H1 (cell line): Measurements from ENCODE around the gene MRI1. TPM values are rescaled to one million over a fixed set of nuclear protein-coding genes. Genes with fewer than 3 reads are reported as not detected.

ENCODE experiments used
- CBX8 ChIP-seq: fragments of 300-800, 300-1000 bp; sonication (generic); IDR thresholded peaks from 2 replicates; pipeline ENCODE4 v1.7.1; 2016; ENCODE audit warnings: low read depth, low read length, borderline replicate concordance
- POLR2AphosphoS5 ChIP-seq: IDR thresholded peaks from 2 replicates; pipeline ENCODE4 v1.6.1; 2011; ENCODE audit warnings: low read depth, low read length
- TAF7 ChIP-seq: optimal IDR thresholded peaks from 2 replicates; pipeline ENCODE3; 2011; ENCODE audit warnings: low read depth, mild to moderate bottlenecking, inconsistent platforms, low read length, moderate library complexity, borderline replicate concordance
- TBP ChIP-seq: IDR thresholded peaks from 2 replicates; pipeline ENCODE4 v1.6.1; 2011; ENCODE audit warnings: low read depth, low read length, improper control_type of control experiment
- ZNF274 ChIP-seq: IDR thresholded peaks from 2 replicates; pipeline ENCODE4 v1.7.0; 2012; ENCODE audit warnings: low read length, borderline replicate concordance; ENCODE audit errors: extremely low read depth
- polyA plus RNA-seq, 7 experiments: library from polyadenylated mRNA; depleted of rRNA in 3 of 7; stranded (reverse) in 5 of 7; unstranded in 2 of 7; fragments of >200 nt in 5 of 7; fragments of 200-250 nt in 2 of 7; gene quantifications; 1 replicate in 5 of 7; 2 replicates in 1 of 7; 4 replicates in 1 of 7; pipeline versions ENCODE4 v1.2.1 to v1.2.3, GENCODE V29; 2011 to 2013; ENCODE audit warnings: missing spikeins in 2 of 7, mixed read lengths in 2 of 7
- total RNA-seq: library from RNA; stranded (reverse); fragmentation: NEBNext Ultra II Directional; extraction: Animal tissue kit (Norgen Biotek cat#: 25700); gene quantifications from 2 replicates; pipeline ENCODE4 v1.2.1, GENCODE V29; 2021
- TF ChIP-seq, protein P1 (sequence below): fragments of 300-600 bp; sonication (generic); IDR thresholded peaks from 2 replicates; pipeline ENCODE4 v1.7.1; 2012; ENCODE audit warnings: low read length, moderate library complexity, mild to moderate bottlenecking, inconsistent platforms; ENCODE audit not compliant: insufficient replicate concordance
- TF ChIP-seq, protein P2 (sequence below): IDR thresholded peaks from 2 replicates; pipeline ENCODE4 v1.6.1; 2011; ENCODE audit warnings: low read length, improper control_type of control experiment

The MRI1 gene
- total and polyA plus RNA-seq, 2 of the 8 experiments (the other 6 are each of a cell fraction or from before 2014, with no cell fraction given): 24.5 to 29.5 TPM

DNA sequence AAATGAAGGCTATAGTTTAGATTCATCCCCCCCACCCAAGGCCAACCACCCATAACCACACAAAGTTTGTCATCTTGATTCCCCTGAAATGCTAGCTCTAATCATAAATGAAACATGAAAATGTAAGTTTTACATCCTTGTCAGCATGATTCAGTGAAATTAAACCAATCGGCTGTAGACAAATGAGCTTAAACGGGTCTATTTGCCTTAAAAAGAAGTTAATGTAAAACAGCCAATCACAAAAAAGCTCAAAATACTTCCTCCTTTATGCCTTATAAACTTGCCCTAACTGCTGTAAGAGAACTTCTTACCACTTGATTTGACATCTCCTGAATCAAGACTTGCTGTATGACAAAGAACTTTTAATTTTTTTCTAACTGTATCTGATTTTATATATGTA, 34.5 kb upstream of the MRI1 start (continued):
- TF ChIP-seq, protein P1, sequence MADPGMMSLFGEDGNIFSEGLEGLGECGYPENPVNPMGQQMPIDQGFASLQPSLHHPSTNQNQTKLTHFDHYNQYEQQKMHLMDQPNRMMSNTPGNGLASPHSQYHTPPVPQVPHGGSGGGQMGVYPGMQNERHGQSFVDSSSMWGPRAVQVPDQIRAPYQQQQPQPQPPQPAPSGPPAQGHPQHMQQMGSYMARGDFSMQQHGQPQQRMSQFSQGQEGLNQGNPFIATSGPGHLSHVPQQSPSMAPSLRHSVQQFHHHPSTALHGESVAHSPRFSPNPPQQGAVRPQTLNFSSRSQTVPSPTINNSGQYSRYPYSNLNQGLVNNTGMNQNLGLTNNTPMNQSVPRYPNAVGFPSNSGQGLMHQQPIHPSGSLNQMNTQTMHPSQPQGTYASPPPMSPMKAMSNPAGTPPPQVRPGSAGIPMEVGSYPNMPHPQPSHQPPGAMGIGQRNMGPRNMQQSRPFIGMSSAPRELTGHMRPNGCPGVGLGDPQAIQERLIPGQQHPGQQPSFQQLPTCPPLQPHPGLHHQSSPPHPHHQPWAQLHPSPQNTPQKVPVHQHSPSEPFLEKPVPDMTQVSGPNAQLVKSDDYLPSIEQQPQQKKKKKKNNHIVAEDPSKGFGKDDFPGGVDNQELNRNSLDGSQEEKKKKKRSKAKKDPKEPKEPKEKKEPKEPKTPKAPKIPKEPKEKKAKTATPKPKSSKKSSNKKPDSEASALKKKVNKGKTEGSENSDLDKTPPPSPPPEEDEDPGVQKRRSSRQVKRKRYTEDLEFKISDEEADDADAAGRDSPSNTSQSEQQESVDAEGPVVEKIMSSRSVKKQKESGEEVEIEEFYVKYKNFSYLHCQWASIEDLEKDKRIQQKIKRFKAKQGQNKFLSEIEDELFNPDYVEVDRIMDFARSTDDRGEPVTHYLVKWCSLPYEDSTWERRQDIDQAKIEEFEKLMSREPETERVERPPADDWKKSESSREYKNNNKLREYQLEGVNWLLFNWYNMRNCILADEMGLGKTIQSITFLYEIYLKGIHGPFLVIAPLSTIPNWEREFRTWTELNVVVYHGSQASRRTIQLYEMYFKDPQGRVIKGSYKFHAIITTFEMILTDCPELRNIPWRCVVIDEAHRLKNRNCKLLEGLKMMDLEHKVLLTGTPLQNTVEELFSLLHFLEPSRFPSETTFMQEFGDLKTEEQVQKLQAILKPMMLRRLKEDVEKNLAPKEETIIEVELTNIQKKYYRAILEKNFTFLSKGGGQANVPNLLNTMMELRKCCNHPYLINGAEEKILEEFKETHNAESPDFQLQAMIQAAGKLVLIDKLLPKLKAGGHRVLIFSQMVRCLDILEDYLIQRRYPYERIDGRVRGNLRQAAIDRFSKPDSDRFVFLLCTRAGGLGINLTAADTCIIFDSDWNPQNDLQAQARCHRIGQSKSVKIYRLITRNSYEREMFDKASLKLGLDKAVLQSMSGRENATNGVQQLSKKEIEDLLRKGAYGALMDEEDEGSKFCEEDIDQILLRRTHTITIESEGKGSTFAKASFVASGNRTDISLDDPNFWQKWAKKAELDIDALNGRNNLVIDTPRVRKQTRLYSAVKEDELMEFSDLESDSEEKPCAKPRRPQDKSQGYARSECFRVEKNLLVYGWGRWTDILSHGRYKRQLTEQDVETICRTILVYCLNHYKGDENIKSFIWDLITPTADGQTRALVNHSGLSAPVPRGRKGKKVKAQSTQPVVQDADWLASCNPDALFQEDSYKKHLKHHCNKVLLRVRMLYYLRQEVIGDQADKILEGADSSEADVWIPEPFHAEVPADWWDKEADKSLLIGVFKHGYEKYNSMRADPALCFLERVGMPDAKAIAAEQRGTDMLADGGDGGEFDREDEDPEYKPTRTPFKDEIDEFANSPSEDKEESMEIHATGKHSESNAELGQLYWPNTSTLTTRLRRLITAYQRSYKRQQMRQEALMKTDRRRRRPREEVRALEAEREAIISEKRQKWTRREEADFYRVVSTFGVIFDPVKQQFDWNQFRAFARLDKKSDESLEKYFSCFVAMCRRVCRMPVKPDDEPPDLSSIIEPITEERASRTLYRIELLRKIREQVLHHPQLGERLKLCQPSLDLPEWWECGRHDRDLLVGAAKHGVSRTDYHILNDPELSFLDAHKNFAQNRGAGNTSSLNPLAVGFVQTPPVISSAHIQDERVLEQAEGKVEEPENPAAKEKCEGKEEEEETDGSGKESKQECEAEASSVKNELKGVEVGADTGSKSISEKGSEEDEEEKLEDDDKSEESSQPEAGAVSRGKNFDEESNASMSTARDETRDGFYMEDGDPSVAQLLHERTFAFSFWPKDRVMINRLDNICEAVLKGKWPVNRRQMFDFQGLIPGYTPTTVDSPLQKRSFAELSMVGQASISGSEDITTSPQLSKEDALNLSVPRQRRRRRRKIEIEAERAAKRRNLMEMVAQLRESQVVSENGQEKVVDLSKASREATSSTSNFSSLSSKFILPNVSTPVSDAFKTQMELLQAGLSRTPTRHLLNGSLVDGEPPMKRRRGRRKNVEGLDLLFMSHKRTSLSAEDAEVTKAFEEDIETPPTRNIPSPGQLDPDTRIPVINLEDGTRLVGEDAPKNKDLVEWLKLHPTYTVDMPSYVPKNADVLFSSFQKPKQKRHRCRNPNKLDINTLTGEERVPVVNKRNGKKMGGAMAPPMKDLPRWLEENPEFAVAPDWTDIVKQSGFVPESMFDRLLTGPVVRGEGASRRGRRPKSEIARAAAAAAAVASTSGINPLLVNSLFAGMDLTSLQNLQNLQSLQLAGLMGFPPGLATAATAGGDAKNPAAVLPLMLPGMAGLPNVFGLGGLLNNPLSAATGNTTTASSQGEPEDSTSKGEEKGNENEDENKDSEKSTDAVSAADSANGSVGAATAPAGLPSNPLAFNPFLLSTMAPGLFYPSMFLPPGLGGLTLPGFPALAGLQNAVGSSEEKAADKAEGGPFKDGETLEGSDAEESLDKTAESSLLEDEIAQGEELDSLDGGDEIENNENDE: no peak
- TF ChIP-seq, protein P2, sequence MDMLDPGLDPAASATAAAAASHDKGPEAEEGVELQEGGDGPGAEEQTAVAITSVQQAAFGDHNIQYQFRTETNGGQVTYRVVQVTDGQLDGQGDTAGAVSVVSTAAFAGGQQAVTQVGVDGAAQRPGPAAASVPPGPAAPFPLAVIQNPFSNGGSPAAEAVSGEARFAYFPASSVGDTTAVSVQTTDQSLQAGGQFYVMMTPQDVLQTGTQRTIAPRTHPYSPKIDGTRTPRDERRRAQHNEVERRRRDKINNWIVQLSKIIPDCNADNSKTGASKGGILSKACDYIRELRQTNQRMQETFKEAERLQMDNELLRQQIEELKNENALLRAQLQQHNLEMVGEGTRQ: no peak
- TF ChIP-seq POLR2AphosphoS5 (no peak), TAF7 (no peak), CBX8 (no peak), ZNF274 (no peak), TBP (no peak)
